Esophagus (tissue), 2 donors: Measurements from ENCODE around the gene FAM120A. TPM values are rescaled to one million over a fixed set of nuclear protein-coding genes. Genes with fewer than 3 reads are reported as not detected.

Source experiments
- H3K27ac ChIP-seq, 2 donors: one replicate each; pipeline ENCODE4 v1.5.1; 2013; ENCODE audit warnings: low read depth in 2 of 2, mild to moderate bottlenecking in 2 of 2, inconsistent platforms in 1 of 2, low read length in 1 of 2, moderate library complexity in 1 of 2
- H3K27me3 ChIP-seq, 2 donors: one replicate each; pipeline ENCODE4 v1.6.1; 2013; ENCODE audit warnings: low read length in 2 of 2, control low read depth in 1 of 2, mild to moderate bottlenecking in 1 of 2; ENCODE audit not compliant: insufficient read depth in 2 of 2, control insufficient read depth in 1 of 2
- H3K36me3 ChIP-seq, 2 donors: one replicate each; pipeline ENCODE4 v1.6.1; 2013; ENCODE audit warnings: low read length in 1 of 2; ENCODE audit not compliant: control insufficient read depth in 2 of 2, insufficient read depth in 2 of 2
- H3K4me1 ChIP-seq, 2 donors: one replicate each; pipeline ENCODE4 v1.6.1; 2013; ENCODE audit warnings: low read length in 1 of 2; ENCODE audit not compliant: control insufficient read depth in 2 of 2, insufficient read depth in 2 of 2
- H3K4me3 ChIP-seq, 2 donors: one replicate each; pipeline ENCODE4 v1.5.1; 2013; ENCODE audit warnings: low read length in 2 of 2, mild to moderate bottlenecking in 2 of 2, low read depth in 1 of 2, moderate library complexity in 1 of 2
- H3K9me3 ChIP-seq, 2 donors: one replicate each; pipeline ENCODE4 v1.6.1; 2013; ENCODE audit warnings: mild to moderate bottlenecking in 2 of 2, low read depth in 1 of 2, low read length in 1 of 2, moderate library complexity in 1 of 2; ENCODE audit not compliant: control insufficient read depth in 2 of 2, insufficient read depth in 1 of 2
- WGBS, 2 donors: extraction: QIAGEN DNeasy Blood & Tissue Kit; methylation state at CpG; one replicate each; pipeline ENCODE4 v1.1.7; 2013; 5-methylcytosine and 5-hydroxymethylcytosine counted together
- polyA plus RNA-seq, 2 donors: library from polyadenylated mRNA; stranded (reverse); fragments of 200-250 nt; gene quantifications; one replicate each; pipeline ENCODE4 v1.2.3, GENCODE V29; 2013
- donor health status: healthy with polysubstance abuse.
- donor health status: Bipolar disorder and iron deficiency.

The FAM120A gene
- polyA plus RNA-seq, 2 donors = 31.3 to 32.1 TPM

GRCh38 chr9:93612796-93613154 is 161.3 kb downstream of the FAM120A start:
- Histone ChIP-seq H3K4me1 (peaks cover 5 to 9% of the 10 kb centered on the region in 2 donors), H3K36me3 (no peaks in the 10 kb centered on the region), H3K9me3 (peaks cover 0 to 2% of the 10 kb centered on the region in 2 donors), H3K27me3 (no peaks in the 10 kb centered on the region), H3K27ac (no peak overlapping the region), H3K4me3 (no peak overlapping the region)
- WGBS, 2 donors = 23 to 41% methylated on average over 5 of the region's 5 CpGs

- Histone ChIP-seq H3K9me3 (peaks cover 0 to 2% of the 10 kb centered on the region in 2 donors), H3K4me1 (peaks cover 5 to 9% of the 10 kb centered on the region in 2 donors), H3K27ac (no peak overlapping the region), H3K36me3 (peaks cover 0 to 1% of the 10 kb centered on the region in 2 donors), H3K4me3 (no peak overlapping the region), H3K27me3 (no peaks in the 10 kb centered on the region)
- 83 to 92% methylated on average over 5 of the region's 5 CpGs for WGBS, 2 donors
Measured at GRCh38 chr9:93613174-93613573, 161.7 kb downstream of the FAM120A start.

- Histone ChIP-seq H3K36me3 (peaks cover 0 to 3% of the 10 kb centered on the region in 2 donors), H3K4me3 (no peak overlapping the region), H3K9me3 (peaks cover 0 to 2% of the 10 kb centered on the region in 2 donors), H3K27ac (no peak overlapping the region), H3K27me3 (no peaks in the 10 kb centered on the region), H3K4me1 (peaks cover 5 to 9% of the 10 kb centered on the region in 2 donors)
- 43 to 78% methylated on average over 3 of the region's 3 CpGs for WGBS, 2 donors
Measured at GRCh38 chr9:93613791-93614190, 162.3 kb downstream of the FAM120A start.

- WGBS, 2 donors = 85 to 91% methylated on average over 5 of the region's 5 CpGs
- Histone ChIP-seq H3K4me3 (no peak overlapping the region), H3K4me1 (peaks cover 5 to 14% of the 10 kb centered on the region in 2 donors), H3K27ac (no peak overlapping the region), H3K27me3 (no peaks in the 10 kb centered on the region), H3K36me3 (peaks cover 0 to 3% of the 10 kb centered on the region in 2 donors), H3K9me3 (no peaks in the 10 kb centered on the region)
Measured at GRCh38 chr9:93614830-93615468, 163.5 kb downstream of the FAM120A start.

Other genes with a start within 250 kb of the FAM120A start
- gene FAM120AOS, start 1.9 kb downstream of the FAM120A start, polyA plus RNA-seq = 10 to 100 TPM; 19.6 to 23.7 TPM
- 10 to 100 TPM; 11.7 to 17.9 TPM for gene PHF2, start 124.9 kb downstream of the FAM120A start, polyA plus RNA-seq